HEK293 (cell line): Measurements from ENCODE around the gene C1GALT1C1.

Source experiments
- IKZF3 ChIP-seq: fragments of 450-650 bp; IDR thresholded peaks from 2 replicates; pipeline ENCODE4 v1.5.0; 2018; ENCODE audit warnings: missing biosample characterization, mild to moderate bottlenecking, missing genetic modification characterization, moderate library complexity
- KLF10 ChIP-seq: fragments of 450-650 bp; IDR thresholded peaks from 2 replicates; pipeline ENCODE4 v1.5.1; 2018; ENCODE audit warnings: missing biosample characterization, mild to moderate bottlenecking, missing genetic modification characterization
- KLF16 ChIP-seq: fragments of 450-650 bp; formaldehyde crosslinking; IDR thresholded peaks from 2 replicates; pipeline ENCODE4 v1.5.1; 2017; ENCODE audit warnings: missing biosample characterization, missing genetic modification characterization
- KLF9 ChIP-seq: fragments of 450-650 bp; formaldehyde crosslinking; IDR thresholded peaks from 2 replicates; pipeline ENCODE4 v1.5.1; 2016; ENCODE audit warnings: missing biosample characterization, missing genetic modification characterization, low read depth
- OSR2 ChIP-seq: fragments of 450-650 bp; formaldehyde crosslinking; IDR thresholded peaks from 2 replicates; pipeline ENCODE4 v1.5.1; 2016; ENCODE audit warnings: missing biosample characterization, missing genetic modification characterization
- PRDM1 ChIP-seq: fragments of 450-650 bp; formaldehyde crosslinking; IDR thresholded peaks from 2 replicates; pipeline ENCODE4; 2016; ENCODE audit warnings: missing biosample characterization, missing genetic modification characterization
- SALL2 ChIP-seq: fragments of 450-650 bp; formaldehyde crosslinking; IDR thresholded peaks from 2 replicates; pipeline ENCODE4 v1.5.0; 2017; ENCODE audit warnings: missing biosample characterization, mild to moderate bottlenecking, missing genetic modification characterization, borderline replicate concordance
- ZBTB48 ChIP-seq: fragments of 450-650 bp; formaldehyde crosslinking; IDR thresholded peaks from 2 replicates; pipeline ENCODE4 v1.5.1; 2016; ENCODE audit warnings: missing biosample characterization, missing genetic modification characterization
- ZFP3 ChIP-seq: fragments of 450-650 bp; formaldehyde crosslinking; IDR thresholded peaks from 2 replicates; pipeline ENCODE4 v1.5.1; 2016; ENCODE audit warnings: low read depth, missing biosample characterization, missing genetic modification characterization
- ZNF121 ChIP-seq: fragments of 450-650 bp; formaldehyde crosslinking; IDR thresholded peaks from 2 replicates; pipeline ENCODE4 v1.5.1; 2016; ENCODE audit warnings: missing biosample characterization, missing genetic modification characterization
- ZNF146 ChIP-seq: fragments of 450-650 bp; formaldehyde crosslinking; IDR thresholded peaks from 2 replicates; pipeline ENCODE4 v1.5.1; 2016; ENCODE audit warnings: missing biosample characterization, missing genetic modification characterization
- ZNF350 ChIP-seq: fragments of 450-650 bp; formaldehyde crosslinking; IDR thresholded peaks from 2 replicates; pipeline ENCODE4 v1.5.0; 2017; ENCODE audit warnings: missing biosample characterization, mild to moderate bottlenecking, missing genetic modification characterization
- ZNF501 ChIP-seq: fragments of 450-650 bp; formaldehyde crosslinking; IDR thresholded peaks from 2 replicates; pipeline ENCODE4 v1.5.1; 2016; ENCODE audit warnings: missing biosample characterization, missing genetic modification characterization
- ZNF521 ChIP-seq: fragments of 450-650 bp; formaldehyde crosslinking; IDR thresholded peaks from 2 replicates; pipeline ENCODE4 v1.5.1; 2017; ENCODE audit warnings: missing biosample characterization, mild to moderate bottlenecking, missing genetic modification characterization
- ZNF585B ChIP-seq: fragments of 450-650 bp; formaldehyde crosslinking; IDR thresholded peaks from 2 replicates; pipeline ENCODE4 v1.5.1; 2016; ENCODE audit warnings: missing biosample characterization, missing genetic modification characterization
- ZNF660 ChIP-seq: fragments of 450-650 bp; IDR thresholded peaks from 2 replicates; pipeline ENCODE4 v1.5.1; 2018; ENCODE audit warnings: missing biosample characterization, mild to moderate bottlenecking, missing genetic modification characterization
- ZNF791 ChIP-seq: fragments of 450-650 bp; formaldehyde crosslinking; IDR thresholded peaks from 2 replicates; pipeline ENCODE4 v1.5.1; 2016; ENCODE audit warnings: missing biosample characterization, missing genetic modification characterization
- ZSCAN23 ChIP-seq: fragments of 450-650 bp; formaldehyde crosslinking; IDR thresholded peaks from 2 replicates; pipeline ENCODE4 v1.5.1; 2016; ENCODE audit warnings: missing biosample characterization, missing genetic modification characterization
- TF ChIP-seq, protein P1 (sequence below): fragments of 450-650 bp; formaldehyde crosslinking; IDR thresholded peaks from 2 replicates; pipeline ENCODE4 v1.5.1; 2016; ENCODE audit warnings: missing biosample characterization, missing genetic modification characterization
- TF ChIP-seq, protein P2 (sequence below): fragments of 450-650 bp; formaldehyde crosslinking; IDR thresholded peaks from 2 replicates; pipeline ENCODE4 v1.5.1; 2016; ENCODE audit warnings: missing biosample characterization, missing genetic modification characterization
- TF ChIP-seq, protein P3 (sequence below): fragments of 450-650 bp; formaldehyde crosslinking; IDR thresholded peaks from 2 replicates; pipeline ENCODE4 v1.5.1; 2016; ENCODE audit warnings: missing biosample characterization, missing genetic modification characterization
- TF ChIP-seq, protein P4 (sequence below): fragments of 450-650 bp; formaldehyde crosslinking; IDR thresholded peaks from 2 replicates; pipeline ENCODE4 v1.5.1; 2016; ENCODE audit warnings: missing biosample characterization, missing genetic modification characterization
- TF ChIP-seq, protein P5 (sequence below): fragments of 450-650 bp; formaldehyde crosslinking; IDR thresholded peaks from 2 replicates; pipeline ENCODE4 v1.5.1; 2017; ENCODE audit warnings: missing biosample characterization, missing genetic modification characterization
- TF ChIP-seq, protein P6 (sequence below): fragments of 450-650 bp; formaldehyde crosslinking; IDR thresholded peaks from 2 replicates; pipeline ENCODE4 v1.5.1; 2016; ENCODE audit warnings: missing biosample characterization, missing genetic modification characterization

Gene C1GALT1C1

DNA sequence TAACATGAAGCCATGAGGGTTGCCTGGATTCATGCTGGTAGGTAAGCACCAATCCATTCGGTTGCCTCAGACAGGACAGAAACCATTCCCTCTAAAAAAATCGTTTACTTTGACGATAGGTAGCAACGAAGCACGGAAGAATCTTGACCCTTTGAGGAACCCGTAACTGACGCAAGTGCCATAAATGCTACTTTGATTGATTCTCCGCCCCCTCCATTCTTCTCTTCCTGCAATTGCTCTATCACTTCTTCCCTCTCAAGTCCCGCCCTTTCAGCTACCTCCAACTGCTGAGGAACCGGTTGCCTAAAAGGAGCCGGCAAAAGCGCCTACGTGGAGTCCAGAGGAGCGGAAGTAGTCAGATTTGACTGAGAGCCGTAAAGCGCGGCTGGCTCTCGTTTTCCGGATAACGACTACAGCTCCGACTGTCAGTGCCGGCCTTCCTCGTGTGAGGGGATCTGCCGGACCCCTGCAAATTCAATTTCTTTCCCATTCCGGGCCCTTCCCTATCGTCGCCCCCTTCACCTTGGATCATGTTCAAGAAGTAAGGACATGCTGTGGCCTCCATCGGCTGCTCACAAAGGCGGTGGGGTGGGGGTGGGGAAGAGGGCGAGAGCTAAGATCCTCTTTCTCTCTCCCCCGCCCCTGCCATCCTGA is 26.0 kb downstream of the C1GALT1C1 start, which contains the start of gene MCTS1 (continued):
- TF ChIP-seq, protein P1, sequence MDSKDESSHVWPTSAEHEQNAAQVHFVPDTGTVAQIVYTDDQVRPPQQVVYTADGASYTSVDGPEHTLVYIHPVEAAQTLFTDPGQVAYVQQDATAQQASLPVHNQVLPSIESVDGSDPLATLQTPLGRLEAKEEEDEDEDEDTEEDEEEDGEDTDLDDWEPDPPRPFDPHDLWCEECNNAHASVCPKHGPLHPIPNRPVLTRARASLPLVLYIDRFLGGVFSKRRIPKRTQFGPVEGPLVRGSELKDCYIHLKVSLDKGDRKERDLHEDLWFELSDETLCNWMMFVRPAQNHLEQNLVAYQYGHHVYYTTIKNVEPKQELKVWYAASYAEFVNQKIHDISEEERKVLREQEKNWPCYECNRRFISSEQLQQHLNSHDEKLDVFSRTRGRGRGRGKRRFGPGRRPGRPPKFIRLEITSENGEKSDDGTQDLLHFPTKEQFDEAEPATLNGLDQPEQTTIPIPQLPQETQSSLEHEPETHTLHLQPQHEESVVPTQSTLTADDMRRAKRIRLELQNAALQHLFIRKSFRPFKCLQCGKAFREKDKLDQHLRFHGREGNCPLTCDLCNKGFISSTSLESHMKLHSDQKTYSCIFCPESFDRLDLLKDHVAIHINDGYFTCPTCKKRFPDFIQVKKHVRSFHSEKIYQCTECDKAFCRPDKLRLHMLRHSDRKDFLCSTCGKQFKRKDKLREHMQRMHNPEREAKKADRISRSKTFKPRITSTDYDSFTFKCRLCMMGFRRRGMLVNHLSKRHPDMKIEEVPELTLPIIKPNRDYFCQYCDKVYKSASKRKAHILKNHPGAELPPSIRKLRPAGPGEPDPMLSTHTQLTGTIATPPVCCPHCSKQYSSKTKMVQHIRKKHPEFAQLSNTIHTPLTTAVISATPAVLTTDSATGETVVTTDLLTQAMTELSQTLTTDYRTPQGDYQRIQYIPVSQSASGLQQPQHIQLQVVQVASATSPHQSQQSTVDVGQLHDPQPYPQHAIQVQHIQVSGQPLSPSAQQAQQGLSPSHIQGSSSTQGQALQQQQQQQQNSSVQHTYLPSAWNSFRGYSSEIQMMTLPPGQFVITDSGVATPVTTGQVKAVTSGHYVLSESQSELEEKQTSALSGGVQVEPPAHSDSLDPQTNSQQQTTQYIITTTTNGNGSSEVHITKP (tag by site-specific recombination): peak; percentile 95
- no peak for TF ChIP-seq ZNF121
- no peak for TF ChIP-seq ZNF585B
- peak; percentile 58; the same call in 1 of the 2 replicates for TF ChIP-seq KLF9 (tag by site-specific recombination)
- no peak for TF ChIP-seq KLF10 (tag by site-specific recombination)
- TF ChIP-seq PRDM1 (tag by site-specific recombination): 0 out of 2 replicates have a peak, but pooled peaks have one; percentile 2
- peak; percentile 54; the same call in 1 of the 2 replicates for TF ChIP-seq ZNF660 (tag by site-specific recombination)
- no peak; the same call in 1 of the 2 replicates for TF ChIP-seq KLF16 (tag by site-specific recombination)
- peak; percentile 24; the same call in 1 of the 2 replicates for TF ChIP-seq ZNF501 (tag by site-specific recombination)
- peak; percentile 65 for TF ChIP-seq OSR2 (tag by site-specific recombination)
- TF ChIP-seq, protein P2, sequence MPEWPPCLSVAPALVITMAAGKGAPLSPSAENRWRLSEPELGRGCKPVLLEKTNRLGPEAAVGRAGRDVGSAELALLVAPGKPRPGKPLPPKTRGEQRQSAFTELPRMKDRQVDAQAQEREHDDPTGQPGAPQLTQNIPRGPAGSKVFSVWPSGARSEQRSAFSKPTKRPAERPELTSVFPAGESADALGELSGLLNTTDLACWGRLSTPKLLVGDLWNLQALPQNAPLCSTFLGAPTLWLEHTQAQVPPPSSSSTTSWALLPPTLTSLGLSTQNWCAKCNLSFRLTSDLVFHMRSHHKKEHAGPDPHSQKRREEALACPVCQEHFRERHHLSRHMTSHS (tag by site-specific recombination): no peak
- no peak for TF ChIP-seq ZNF146
- TF ChIP-seq IKZF3: peak; percentile 80
- TF ChIP-seq ZNF521 (tag by site-specific recombination): no peak
- TF ChIP-seq ZNF350 (tag by site-specific recombination): no peak
- TF ChIP-seq, protein P3, sequence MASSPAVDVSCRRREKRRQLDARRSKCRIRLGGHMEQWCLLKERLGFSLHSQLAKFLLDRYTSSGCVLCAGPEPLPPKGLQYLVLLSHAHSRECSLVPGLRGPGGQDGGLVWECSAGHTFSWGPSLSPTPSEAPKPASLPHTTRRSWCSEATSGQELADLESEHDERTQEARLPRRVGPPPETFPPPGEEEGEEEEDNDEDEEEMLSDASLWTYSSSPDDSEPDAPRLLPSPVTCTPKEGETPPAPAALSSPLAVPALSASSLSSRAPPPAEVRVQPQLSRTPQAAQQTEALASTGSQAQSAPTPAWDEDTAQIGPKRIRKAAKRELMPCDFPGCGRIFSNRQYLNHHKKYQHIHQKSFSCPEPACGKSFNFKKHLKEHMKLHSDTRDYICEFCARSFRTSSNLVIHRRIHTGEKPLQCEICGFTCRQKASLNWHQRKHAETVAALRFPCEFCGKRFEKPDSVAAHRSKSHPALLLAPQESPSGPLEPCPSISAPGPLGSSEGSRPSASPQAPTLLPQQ (tag by site-specific recombination): peak; percentile 57; the same call in 1 of the 2 replicates
- TF ChIP-seq, protein P4, sequence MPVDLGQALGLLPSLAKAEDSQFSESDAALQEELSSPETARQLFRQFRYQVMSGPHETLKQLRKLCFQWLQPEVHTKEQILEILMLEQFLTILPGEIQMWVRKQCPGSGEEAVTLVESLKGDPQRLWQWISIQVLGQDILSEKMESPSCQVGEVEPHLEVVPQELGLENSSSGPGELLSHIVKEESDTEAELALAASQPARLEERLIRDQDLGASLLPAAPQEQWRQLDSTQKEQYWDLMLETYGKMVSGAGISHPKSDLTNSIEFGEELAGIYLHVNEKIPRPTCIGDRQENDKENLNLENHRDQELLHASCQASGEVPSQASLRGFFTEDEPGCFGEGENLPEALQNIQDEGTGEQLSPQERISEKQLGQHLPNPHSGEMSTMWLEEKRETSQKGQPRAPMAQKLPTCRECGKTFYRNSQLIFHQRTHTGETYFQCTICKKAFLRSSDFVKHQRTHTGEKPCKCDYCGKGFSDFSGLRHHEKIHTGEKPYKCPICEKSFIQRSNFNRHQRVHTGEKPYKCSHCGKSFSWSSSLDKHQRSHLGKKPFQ: no peak
- TF ChIP-seq, protein P5, sequence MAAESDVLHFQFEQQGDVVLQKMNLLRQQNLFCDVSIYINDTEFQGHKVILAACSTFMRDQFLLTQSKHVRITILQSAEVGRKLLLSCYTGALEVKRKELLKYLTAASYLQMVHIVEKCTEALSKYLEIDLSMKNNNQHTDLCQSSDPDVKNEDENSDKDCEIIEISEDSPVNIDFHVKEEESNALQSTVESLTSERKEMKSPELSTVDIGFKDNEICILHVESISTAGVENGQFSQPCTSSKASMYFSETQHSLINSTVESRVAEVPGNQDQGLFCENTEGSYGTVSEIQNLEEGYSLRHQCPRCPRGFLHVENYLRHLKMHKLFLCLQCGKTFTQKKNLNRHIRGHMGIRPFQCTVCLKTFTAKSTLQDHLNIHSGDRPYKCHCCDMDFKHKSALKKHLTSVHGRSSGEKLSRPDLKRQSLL (tag by site-specific recombination): peak; percentile 76
- no peak for TF ChIP-seq ZSCAN23 (tag by site-specific recombination)
- TF ChIP-seq ZNF791 (tag by site-specific recombination): no peak
- TF ChIP-seq, protein P6, sequence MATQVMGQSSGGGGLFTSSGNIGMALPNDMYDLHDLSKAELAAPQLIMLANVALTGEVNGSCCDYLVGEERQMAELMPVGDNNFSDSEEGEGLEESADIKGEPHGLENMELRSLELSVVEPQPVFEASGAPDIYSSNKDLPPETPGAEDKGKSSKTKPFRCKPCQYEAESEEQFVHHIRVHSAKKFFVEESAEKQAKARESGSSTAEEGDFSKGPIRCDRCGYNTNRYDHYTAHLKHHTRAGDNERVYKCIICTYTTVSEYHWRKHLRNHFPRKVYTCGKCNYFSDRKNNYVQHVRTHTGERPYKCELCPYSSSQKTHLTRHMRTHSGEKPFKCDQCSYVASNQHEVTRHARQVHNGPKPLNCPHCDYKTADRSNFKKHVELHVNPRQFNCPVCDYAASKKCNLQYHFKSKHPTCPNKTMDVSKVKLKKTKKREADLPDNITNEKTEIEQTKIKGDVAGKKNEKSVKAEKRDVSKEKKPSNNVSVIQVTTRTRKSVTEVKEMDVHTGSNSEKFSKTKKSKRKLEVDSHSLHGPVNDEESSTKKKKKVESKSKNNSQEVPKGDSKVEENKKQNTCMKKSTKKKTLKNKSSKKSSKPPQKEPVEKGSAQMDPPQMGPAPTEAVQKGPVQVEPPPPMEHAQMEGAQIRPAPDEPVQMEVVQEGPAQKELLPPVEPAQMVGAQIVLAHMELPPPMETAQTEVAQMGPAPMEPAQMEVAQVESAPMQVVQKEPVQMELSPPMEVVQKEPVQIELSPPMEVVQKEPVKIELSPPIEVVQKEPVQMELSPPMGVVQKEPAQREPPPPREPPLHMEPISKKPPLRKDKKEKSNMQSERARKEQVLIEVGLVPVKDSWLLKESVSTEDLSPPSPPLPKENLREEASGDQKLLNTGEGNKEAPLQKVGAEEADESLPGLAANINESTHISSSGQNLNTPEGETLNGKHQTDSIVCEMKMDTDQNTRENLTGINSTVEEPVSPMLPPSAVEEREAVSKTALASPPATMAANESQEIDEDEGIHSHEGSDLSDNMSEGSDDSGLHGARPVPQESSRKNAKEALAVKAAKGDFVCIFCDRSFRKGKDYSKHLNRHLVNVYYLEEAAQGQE (tag by site-specific recombination): no peak
- no peak for TF ChIP-seq SALL2 (tag by site-specific recombination)
- TF ChIP-seq ZBTB48 (tag by site-specific recombination): no peak
- no peak for TF ChIP-seq ZFP3 (tag by site-specific recombination)
